NK-92 treated with Interleukin-12 subunit alpha and Interleukin-12 subunit beta, amount 100 ng/mL, for 24 hours (cell line): ENCODE measurements around the gene PDCL3.

Source experiments
- DNase-seq: peaks from one replicate; lab custom pipeline; 2025; lab: John Stamatoyannopoulos, UW

Gene PDCL3

GRCh38 chr2:100612388-100613000, 49.7 kb downstream of the PDCL3 start:
- DNase-seq: no peak

- no peak for DNase-seq
These were observed 50.9 kb downstream of the PDCL3 start for GRCh38 chr2:100613719-100614118.

- DNase-seq: no peak
These were observed 51.7 kb downstream of the PDCL3 start for GRCh38 chr2:100614455-100615000.

GRCh38 chr2:100615471-100615870, 52.7 kb downstream of the PDCL3 start:
- DNase-seq: no peak

GRCh38 chr2:100615886-100616285, 53.1 kb downstream of the PDCL3 start:
- DNase-seq: no peak

- DNase-seq: no peak
These were observed 54.1 kb downstream of the PDCL3 start for GRCh38 chr2:100616841-100617390.

GRCh38 chr2:100619951-100620350, 57.2 kb downstream of the PDCL3 start:
- no peak for DNase-seq

GRCh38 chr2:100620481-100620880, 57.7 kb downstream of the PDCL3 start:
- no peak for DNase-seq

GRCh38 chr2:100621371-100621951, 58.7 kb downstream of the PDCL3 start:
- no peak for DNase-seq

GRCh38 chr2:100623033-100623715, 60.4 kb downstream of the PDCL3 start:
- DNase-seq: no peak

GRCh38 chr2:100623930-100624329, 61.1 kb downstream of the PDCL3 start:
- DNase-seq: no peak

GRCh38 chr2:100624536-100624935, 61.7 kb downstream of the PDCL3 start:
- DNase-seq: no peak

- no peak for DNase-seq
These were observed 62.9 kb downstream of the PDCL3 start for GRCh38 chr2:100625717-100626116.
